ENCODE measurements around the gene ACP1.
"Not testable (repeated sequence)": the region's sequence is repeated elsewhere in the genome, so short reads cannot be mapped to it uniquely, and the experiment has no call there.

The ACP1 gene

DNA sequence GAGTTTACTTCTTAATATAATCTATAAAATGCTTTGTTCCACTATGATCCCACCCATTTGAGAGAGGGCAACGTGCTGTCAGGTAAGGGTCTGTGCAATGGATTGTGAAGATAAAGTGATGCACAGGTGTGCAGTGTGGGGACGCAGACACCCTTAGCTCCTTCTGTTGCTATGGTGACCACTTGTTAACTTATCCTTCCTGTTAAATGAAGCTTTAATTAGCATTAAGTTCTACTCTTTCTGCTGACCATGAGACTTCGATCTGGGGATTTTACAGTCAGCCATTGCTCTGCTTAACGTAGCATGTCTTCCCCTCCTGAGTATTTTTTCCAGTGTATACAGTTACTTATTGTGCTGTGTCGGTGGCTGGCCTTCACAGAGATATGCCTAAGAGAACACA, 46.2 kb downstream of the ACP1 start:
- DNase-seq (ENCODE audit: low read depth): no peak

GRCh38 chr2:313991-314390, 49.2 kb downstream of the ACP1 start:
- no peak for DNase-seq (ENCODE audit: low read depth)

DNA sequence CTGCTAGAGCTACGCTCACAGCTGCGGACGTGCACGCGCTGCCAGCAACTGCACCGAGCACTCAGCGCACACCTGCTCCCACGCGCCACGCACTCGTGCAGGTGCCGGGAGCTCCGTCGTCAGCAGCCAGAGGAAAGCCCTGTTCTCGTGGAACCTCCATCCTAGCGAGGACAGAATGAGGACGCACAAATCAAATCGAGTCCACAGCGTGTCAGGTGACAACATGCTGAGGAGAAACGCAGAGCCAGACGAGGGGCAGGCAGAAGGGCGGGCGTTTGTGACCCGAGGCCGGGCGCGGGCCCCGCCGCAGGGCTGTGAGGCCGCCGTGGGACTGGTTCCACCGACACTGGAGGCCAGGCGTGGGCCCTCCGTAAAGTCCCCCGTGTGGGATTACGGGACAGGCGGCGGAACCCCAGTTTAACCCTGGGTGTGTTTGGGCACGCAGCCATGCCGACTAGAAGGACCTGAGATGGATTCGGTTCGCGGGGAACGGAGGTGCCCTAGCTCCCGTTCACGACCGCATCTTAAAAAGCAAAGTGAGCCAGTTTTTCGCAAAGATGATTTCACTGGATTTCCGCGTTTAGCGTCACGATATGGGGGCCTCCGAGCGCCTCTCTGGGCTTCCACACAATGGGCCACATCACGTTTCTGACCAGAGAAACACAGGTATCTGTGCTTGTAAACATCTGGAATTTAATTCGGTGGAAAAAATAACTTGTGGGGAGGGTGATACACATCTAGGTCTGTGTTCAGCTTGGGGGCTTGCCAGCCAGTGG, 50.0 kb downstream of the ACP1 start:
- DNase-seq (ENCODE audit: low read depth): no peak

DNA sequence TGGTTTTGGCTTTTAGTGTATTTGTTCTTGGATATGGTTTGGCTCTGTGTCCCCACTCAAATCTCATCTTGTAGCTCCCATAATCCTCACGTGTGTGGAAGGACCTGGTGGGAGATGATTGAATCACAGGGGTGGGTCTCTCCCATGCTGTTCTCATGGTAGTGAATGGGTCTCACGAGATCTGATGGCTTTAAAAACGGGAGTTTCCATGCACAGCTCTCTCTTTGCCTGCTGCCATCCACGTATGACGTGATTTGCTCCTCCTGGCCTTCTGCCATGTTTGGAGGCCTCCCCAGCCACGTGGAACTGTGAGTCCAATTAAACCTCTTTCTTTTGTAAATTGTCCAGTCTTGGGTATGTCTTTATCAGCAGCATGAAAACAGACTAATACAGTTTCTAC, 51.2 kb downstream of the ACP1 start:
- not testable (repeated sequence) for DNase-seq (ENCODE audit: low read depth)

GRCh38 chr2:316381-316780, 51.6 kb downstream of the ACP1 start:
- no peak for DNase-seq (ENCODE audit: low read depth)

- peak; percentile 13 for DNase-seq (ENCODE audit: low read depth)
These were observed 53.0 kb downstream of the ACP1 start for GRCh38 chr2:317501-318424.

GRCh38 chr2:319059-319600, 54.4 kb downstream of the ACP1 start:
- DNase-seq (ENCODE audit: low read depth): no peak

DNA sequence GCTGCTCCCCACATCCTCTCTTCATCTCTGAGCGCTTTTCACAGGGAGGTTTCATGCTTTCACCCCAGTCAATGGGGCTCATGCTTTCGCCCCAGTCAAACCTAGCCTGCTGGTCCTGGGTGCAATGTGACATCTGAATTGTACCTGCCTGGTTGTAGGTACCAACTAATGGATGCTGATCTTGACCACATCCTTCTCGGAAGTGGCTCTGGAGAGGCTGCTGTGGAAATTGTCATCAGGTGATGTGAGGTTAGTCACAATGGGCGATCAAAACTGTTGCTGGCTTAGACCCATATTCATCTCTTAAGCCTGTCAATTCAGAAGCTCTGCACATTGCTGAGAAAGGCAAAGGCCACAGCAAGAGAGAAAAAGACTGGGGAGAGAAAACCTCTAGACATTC, 55.8 kb downstream of the ACP1 start:
- DNase-seq (ENCODE audit: low read depth): no peak

DNA sequence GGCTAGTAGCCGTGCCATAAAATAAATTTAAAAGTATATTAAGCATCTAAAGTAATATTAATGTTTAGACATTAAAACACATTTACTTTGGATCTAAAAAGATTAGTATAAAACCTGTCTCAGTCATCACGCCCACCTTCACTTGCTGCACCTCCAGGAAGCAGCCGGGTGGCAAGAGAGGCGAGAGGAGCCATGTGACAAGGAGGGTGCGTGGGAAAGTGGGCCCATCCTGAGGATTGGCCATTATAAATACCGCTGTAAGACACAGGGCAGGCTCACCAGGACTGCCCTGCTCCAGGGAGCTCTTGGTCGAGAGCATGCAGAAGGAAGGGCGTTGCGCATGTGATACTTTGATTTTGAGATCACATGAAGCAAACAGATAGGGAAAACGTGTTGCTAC, 57.6 kb downstream of the ACP1 start:
- no peak for DNase-seq (ENCODE audit: low read depth)

GRCh38 chr2:323035-323434, 58.3 kb downstream of the ACP1 start:
- no peak for DNase-seq (ENCODE audit: low read depth)

Measured in activated T-helper 9 cell treated with anti-CD3 and anti-CD28 coated beads, Interleukin-2, amount 50 U/mL, for 16 hours (primary cell).